Testis (tissue), 3 donors: ENCODE measurements around the gene HNF1B. TPM values are rescaled to one million over a fixed set of nuclear protein-coding genes. Genes with fewer than 3 reads are reported as not detected.

Source experiments
- DNase-seq: peaks from one replicate; pipeline ENCODE4 v3.0.0-alpha.2; 2019
- H3K27ac ChIP-seq, 2 donors: fragments of 200-600 bp; sonication (generic); one replicate each; pipeline ENCODE4 v1.5.1; 2019
- H3K27me3 ChIP-seq: fragments of 200-600 bp; sonication (generic); one replicate; pipeline ENCODE4 v1.5.1; 2019
- H3K36me3 ChIP-seq: fragments of 200-600 bp; sonication (generic); one replicate; pipeline ENCODE4 v1.5.1; 2017; ENCODE audit warnings: low read depth; ENCODE audit errors: missing control alignments
- H3K4me1 ChIP-seq: fragments of 200-600 bp; sonication (generic); one replicate; pipeline ENCODE4 v1.5.1; 2019
- H3K4me3 ChIP-seq, 2 donors: fragments of 200-600 bp; sonication (generic); one replicate each; pipeline ENCODE4 v1.5.1; 2017 to 2019
- H3K9me3 ChIP-seq: fragments of 200-600 bp; sonication (generic); one replicate; pipeline ENCODE4 v1.5.1; 2017
- CTCF ChIP-seq, 3 experiments: fragments of 450-650 bp in 2 of 3; fragments of 200-600 bp in 1 of 3; sonication (generic) in 1 of 3; IDR thresholded peaks; one replicate each; pipeline ENCODE4 v1.5.1; 2016 to 2019; ENCODE audit warnings: antibody characterized with exemption in 3 of 3, mild to moderate bottlenecking in 2 of 3, moderate library complexity in 1 of 3
- POLR2A ChIP-seq: fragments of 450-650 bp; IDR thresholded peaks from one replicate; pipeline ENCODE4 v1.6.1; 2017; ENCODE audit warnings: antibody characterized with exemption, mild to moderate bottlenecking, moderate library complexity
- WGBS, 2 donors: methylation state at CpG; one replicate each; pipeline ENCODE4 v1.1.5; 2018; 5-methylcytosine and 5-hydroxymethylcytosine counted together
- intact Hi-C: fragments of 100-400 bp; cut with DNase I; formaldehyde crosslinking; loops from one replicate; pipeline ENCODE4 v1.15.1; 2023; ENCODE audit warnings: low total_unique reads
- polyA plus RNA-seq: library from polyadenylated mRNA; stranded (reverse); fragments of 350-450 nt; fragmentation: Illumina TruSeq; extraction: RNeasy Lipid Tissue Mini Kit (QIAGEN cat#74804); gene quantifications from one replicate; pipeline ENCODE4 v1.2.3, GENCODE V29; 2014; ENCODE audit warnings: low read depth, low replicate concordance; ENCODE audit not compliant: insufficient read depth
- total RNA-seq, 2 donors: library from RNA; depleted of rRNA; stranded (reverse); fragments of >200 nt; gene quantifications; one replicate each; pipeline ENCODE4 v1.2.3, GENCODE V29; 2016

HNF1B gene
- total and polyA plus RNA-seq, 3 donors from 2014 or later: 2.9 to 6.3 (median 3.2) TPM

- intact Hi-C loops: no loop called here
- TF ChIP-seq CTCF (IDR thresholded peaks at IDR 0.05) (no peak), POLR2A (no peak)
- H3K27ac ChIP-seq: no peak overlapping the region
- H3K36me3 ChIP-seq: no peaks in the 10 kb centered on the region
- WGBS, 2 donors: 80 to 92% methylated on average over 3 of the region's 3 CpGs
- no peaks in the 10 kb centered on the region for H3K27me3 ChIP-seq
- no peaks in the 10 kb centered on the region for H3K9me3 ChIP-seq
- H3K4me3 ChIP-seq: no peak overlapping the region
- no peaks in the 10 kb centered on the region for H3K4me1 ChIP-seq
- no peak for DNase-seq
Observed at GRCh38 chr17:37726248-37726647, 18.6 kb downstream of the HNF1B start.

- H3K9me3 ChIP-seq: no peaks in the 10 kb centered on the region
- TF ChIP-seq CTCF (IDR thresholded peaks at IDR 0.05) (no peak), POLR2A (no peak)
- no peaks in the 10 kb centered on the region for H3K4me1 ChIP-seq
- H3K27me3 ChIP-seq: no peaks in the 10 kb centered on the region
- intact Hi-C loops: no loop called here
- no peak overlapping the region for H3K27ac ChIP-seq
- H3K4me3 ChIP-seq: no peak overlapping the region
- 49 to 55% methylated on average over 4 of the region's 4 CpGs for WGBS, 2 donors
- H3K36me3 ChIP-seq: no peaks in the 10 kb centered on the region
- DNase-seq: no peak
Observed at GRCh38 chr17:37725601-37726146, 19.2 kb downstream of the HNF1B start.

- Histone ChIP-seq H3K36me3 (no peaks in the 10 kb centered on the region), H3K4me3 (no peak overlapping the region), H3K27me3 (no peaks in the 10 kb centered on the region), H3K4me1 (no peaks in the 10 kb centered on the region), H3K27ac (no peak overlapping the region), H3K9me3 (no peaks in the 10 kb centered on the region)
- no peak for TF ChIP-seq POLR2A
- TF ChIP-seq CTCF (IDR thresholded peaks at IDR 0.05): no peak
- intact Hi-C loops: no loop called here
- DNase-seq: no peak
- 51 to 70% methylated on average over 5 of the region's 5 CpGs for whole genome bisulfite sequencing, 2 donors
Observed at GRCh38 chr17:37725021-37725595, 19.8 kb downstream of the HNF1B start.

- no peak for DNase-seq
- no peaks in the 10 kb centered on the region for H3K9me3 ChIP-seq
- no peak overlapping the region for H3K4me3 ChIP-seq
- intact Hi-C loops: no loop called here
- no peaks in the 10 kb centered on the region for H3K4me1 ChIP-seq
- H3K27me3 ChIP-seq: no peaks in the 10 kb centered on the region
- H3K36me3 ChIP-seq: no peaks in the 10 kb centered on the region
- no peak overlapping the region for H3K27ac ChIP-seq
- no peak for TF ChIP-seq POLR2A
- no peak for TF ChIP-seq CTCF (IDR thresholded peaks at IDR 0.05)
- 54 to 55% methylated on average over 4 of the region's 4 CpGs for WGBS, 2 donors
Observed at GRCh38 chr17:37720989-37721388, 23.9 kb downstream of the HNF1B start.

- Histone ChIP-seq H3K27me3 (no peaks in the 10 kb centered on the region), H3K27ac (no peak overlapping the region), H3K4me1 (no peaks in the 10 kb centered on the region), H3K9me3 (no peaks in the 10 kb centered on the region), H3K4me3 (no peak overlapping the region), H3K36me3 (no peaks in the 10 kb centered on the region)
- TF ChIP-seq CTCF (IDR thresholded peaks at IDR 0.05) (no peak), POLR2A (no peak)
- no peak for DNase-seq
- WGBS, 2 donors: 74% methylated on average over 4 of the region's 4 CpGs
- intact Hi-C loops: no loop called here
Observed at GRCh38 chr17:37719866-37720265, 25.0 kb downstream of the HNF1B start.
